GM18907 (cell line): ENCODE results near the gene AEN.

ENCODE experiments used
- ATAC-seq: cut with Tn5 transposase; IDR thresholded peaks from one replicate; pipeline ENCODE4 v1.9.1; 2021; ENCODE audit warnings: mild to moderate bottlenecking, moderate library complexity; ENCODE audit not compliant: unreplicated experiment

The AEN gene

DNA sequence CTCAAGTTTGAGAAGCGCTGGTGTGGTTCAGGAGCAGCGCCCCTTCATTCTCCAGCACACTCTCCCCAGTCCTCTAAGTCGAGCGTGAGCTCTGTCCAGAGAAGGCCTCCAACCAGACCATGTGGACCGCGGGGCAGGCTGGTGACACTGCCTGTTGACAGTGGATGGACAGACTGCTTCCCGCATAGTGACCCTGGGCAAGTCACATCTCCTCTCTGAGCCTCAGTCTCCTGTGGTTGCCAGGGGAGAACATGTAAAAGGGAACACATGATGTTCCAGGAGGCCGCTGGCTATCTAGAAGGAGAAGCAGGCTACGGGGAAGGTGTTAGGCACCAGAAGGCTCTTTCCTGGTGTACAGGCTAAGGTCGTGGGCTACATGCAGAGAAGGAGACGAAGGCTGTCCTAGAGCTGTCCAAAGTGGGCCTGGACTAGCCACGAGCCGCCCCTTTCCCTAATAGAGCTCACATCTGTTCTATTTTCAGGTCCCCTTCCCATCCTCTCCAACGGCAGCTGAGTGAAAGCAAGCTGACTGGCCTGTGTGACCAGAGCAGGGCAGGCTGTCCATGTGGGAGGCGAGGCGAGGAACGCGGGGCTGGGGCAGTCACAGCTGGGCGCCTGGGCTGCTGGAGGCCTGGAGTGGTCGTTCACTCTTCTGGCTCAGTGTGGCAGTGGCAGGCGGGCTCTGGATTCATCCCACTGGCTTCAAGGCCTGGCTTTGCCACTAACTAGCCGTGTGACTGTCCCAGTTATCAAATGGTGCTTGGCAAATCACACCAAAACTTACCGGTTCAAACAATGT, 28.8 kb downstream of the AEN start:
- ATAC-seq, result no peak

DNA sequence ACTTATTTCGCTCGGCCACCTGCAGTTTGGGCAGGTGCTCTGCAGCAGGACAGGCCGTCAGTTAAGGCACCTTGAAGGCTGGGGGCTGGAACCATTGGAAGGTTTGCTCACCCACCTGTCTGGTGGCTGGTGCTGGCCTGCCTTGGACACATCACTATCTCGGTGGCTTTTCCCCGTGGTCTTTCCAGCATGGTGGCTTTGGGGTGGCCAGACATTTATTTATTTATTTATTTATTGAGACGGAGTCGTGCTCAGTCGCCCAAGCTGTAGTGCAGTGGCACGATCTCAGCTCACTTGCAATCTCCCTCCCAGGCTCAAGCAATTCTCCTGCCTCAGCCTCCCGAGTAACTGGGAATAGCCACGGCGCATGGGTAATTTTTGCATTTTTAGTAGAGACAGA, 29.4 kb downstream of the AEN start:
- ATAC-seq, result no peak

- no peak for ATAC-seq
These were observed 30.1 kb downstream of the AEN start for GRCh38 chr15:88651136-88651732.

- no peak for ATAC-seq
These were observed 30.8 kb downstream of the AEN start for GRCh38 chr15:88651971-88652370.

DNA sequence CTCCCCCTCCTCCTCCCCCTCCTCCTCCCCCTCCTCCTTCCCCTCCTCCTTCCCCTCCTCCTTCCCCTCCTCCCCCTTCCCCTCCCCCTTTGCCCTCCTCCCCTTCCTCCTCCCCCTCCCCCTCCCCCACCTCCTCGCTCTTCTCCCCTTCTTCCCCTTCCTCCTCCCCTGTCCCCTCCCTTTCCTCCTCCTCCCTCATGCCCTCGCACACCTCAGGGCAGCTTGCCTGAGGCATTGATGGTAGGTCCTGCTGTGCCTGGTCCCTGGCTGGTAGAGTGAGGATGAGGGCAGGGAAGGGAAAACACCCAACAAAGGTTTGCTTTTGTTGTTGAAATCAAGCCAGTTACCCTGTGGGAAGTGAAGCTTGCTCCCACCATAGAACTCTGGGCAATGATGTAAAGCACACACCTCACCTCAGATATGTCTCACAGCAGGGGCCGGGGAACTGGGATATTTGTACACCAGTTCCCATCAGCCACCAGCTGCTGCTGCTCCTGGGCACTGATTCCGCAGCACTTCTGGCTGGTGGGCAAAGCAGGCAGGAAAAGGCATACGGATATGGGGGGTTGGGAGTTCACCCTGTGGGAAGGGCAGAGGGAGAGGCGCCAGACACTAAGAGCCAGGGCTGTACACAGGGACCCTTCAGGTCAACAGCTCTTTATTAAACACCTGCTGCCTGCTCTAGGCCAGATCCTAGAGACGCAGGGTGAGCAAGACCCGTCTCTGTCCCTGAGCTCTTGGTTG, 31.5 kb downstream of the AEN start:
- ATAC-seq, result no peak

- ATAC-seq, result no peak
These were observed 32.3 kb downstream of the AEN start for GRCh38 chr15:88653200-88654064.

DNA sequence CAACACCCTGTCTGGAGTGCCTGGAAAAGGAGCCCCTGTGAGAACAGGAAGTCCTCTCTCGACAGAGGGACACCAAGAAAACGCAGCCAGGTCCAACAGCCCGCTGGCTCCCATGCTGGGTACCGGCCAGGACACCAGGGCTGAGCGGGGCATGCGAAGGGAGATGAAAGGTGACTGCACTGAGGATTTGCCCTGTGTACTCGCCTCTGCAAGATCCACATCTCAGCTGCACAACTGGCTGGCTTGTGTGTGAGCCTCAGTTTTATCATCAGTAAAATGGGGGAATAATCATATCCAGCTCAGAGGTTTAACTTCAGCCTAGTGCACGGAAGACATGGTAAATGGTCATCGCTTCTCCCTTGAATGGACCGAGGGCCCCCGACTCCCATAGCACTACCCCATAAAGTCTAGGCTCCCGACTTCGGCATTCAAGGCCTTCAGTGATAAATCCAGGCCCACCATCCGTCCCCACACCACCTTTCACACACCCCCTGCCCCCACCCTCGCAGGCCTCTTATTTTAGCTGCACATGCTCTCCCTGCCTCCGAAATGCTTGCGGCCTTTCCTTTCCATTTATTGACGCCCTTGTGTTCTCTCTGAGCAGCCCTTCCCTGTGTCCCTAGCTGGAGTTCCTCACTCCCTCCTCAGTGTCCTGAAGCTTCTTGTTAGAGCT, 33.4 kb downstream of the AEN start:
- ATAC-seq, result no peak

- ATAC-seq, result no peak
These were observed 34.0 kb downstream of the AEN start for GRCh38 chr15:88655103-88655553.

GRCh38 chr15:88655800-88656488, 34.8 kb downstream of the AEN start:
- ATAC-seq, result no peak

DNA sequence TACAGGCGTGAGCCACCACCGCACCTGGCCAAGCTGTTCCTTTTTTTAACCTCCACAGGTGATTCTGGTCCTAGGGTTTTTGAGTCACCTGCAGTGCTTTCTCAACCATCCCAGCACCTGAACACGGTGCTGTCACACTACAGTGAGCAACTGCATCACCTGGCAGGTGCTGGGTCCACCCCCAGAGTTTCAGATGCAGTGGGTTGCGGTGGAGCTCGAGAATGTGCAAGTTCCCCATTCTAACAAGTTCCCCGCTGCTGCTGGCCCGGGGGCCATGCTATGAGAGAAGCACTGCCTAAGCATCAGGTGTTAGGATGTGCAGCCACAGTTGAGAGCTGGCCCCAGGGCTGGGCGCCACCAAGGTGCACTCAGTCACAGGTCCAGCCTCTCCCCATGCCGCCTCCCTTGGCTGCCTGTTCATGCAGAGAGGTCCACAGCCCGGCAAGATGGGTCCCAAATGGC, 35.7 kb downstream of the AEN start:
- ATAC-seq, result peak; percentile 90

GRCh38 chr15:88657326-88658069, 36.4 kb downstream of the AEN start:
- ATAC-seq, result no peak

- ATAC-seq, result no peak
These were observed 37.2 kb downstream of the AEN start for GRCh38 chr15:88658070-88658965.

DNA sequence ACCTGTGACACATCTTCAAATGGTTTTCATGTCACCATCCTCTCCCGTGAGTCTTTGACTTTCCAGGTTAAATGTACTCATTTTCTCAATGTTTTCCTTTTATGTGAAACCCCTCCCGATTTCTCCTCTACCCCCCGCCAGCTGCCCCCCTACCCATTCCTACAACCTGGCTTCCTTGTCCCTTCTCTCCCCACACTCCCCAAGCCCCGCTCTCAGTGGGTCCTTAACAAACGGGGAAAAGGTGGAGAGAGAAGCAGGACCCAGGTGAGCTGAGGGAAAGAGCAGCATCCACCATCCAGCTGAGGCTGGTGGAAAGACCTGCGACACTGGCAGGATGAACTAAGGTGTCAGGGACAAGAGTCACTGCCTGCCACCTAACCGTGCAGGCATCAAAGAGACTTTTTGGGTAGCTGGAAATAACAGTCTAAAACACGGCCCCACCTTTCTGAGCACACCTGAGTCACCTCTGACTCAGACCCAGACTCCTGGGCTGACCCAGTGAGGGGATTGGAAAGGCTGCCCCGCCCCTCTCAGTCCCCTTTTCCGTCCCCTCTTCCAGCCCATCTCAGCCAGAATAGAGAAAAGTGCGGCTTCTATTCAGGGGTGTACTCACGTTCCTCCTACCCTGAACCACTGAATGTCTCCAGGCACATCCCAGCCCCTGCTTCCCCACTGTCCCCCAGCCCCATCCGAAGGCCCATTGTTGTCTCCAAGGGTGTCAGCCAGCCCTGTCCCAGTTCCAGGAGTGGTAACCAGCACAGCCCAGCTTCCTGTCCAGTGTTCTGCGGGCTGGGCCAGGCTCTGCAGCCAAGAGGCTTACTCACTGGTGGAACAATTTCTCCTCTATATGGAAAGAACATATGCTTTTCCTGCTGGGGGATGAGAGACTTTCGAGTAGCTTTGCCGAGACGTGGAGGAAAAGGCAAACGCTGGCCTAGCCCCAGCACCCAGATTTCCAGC, 38.1 kb downstream of the AEN start:
- no peak for ATAC-seq

- no peak for ATAC-seq
These were observed 40.0 kb downstream of the AEN start for GRCh38 chr15:88661041-88661700.

DNA sequence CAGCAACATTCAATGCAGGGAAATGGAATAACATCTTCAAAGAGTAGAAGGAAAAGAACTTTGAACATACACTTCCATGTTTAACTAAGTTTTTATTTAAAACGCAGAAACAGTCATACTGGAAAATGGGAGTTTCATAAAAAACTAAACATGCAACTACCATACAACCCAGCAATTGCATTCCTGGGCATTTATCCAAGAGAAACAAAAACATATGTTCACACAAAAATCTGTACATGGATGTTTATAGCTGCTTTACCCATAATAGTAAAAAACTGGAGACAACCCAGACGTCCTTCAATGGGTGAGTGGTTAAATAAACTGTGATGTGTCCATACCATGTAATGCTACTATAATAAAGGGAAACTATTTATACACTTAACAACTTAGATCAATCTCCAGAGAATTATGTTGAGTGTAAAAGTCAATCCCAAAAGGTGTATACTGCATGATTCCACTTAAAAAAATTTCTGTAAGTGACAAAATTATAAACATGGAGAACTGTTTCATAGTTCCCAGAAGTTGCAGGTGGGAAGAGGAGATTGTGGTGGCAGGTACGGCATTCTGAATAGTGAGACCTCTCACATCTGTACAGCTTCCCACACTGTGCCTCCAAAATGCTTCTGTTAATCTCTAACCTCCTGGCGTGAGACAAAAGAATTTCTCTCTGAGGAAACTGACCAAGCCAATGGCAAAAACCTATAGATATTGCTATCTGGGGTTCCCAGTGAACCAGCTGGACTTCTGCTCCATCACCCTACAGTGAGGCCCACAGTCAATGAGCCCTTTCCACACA, 40.8 kb downstream of the AEN start:
- no peak for ATAC-seq
